Measurements from ENCODE around the gene PRKACA.

PRKACA gene

DNA sequence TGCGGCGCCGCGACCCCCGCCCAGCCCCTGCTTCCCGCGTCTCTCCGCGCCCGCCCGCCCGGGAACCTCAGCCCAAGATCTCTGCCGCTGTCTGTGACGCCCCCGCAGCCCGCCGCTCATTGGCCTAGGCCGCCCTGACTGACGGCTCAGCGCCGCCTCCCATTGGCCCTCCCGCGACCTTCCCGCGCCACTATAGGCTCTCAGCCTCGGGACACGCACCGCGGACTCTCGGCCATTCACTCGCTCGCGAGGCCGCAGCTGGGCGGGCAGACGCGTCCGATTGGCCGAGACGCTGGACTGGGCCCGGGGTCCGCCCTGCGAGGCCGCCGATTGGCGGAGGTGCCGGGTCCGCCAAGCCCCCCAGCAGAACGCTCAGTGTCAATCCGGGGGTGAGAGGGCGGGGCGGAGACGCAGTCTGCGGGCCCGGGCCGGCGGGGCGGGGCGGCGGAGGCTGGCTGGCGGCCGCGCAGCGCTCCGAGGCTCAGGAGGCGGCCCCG is at the start of gene PRKACA:
TSS of gene PRKACA (minus strand) at position 95 of the 497 bp plus-strand sequence. CDS start 215 bp downstream, outside the sequence.
- peak; percentile 90 for DNase-seq (ENCODE audit: low read depth)

DNA sequence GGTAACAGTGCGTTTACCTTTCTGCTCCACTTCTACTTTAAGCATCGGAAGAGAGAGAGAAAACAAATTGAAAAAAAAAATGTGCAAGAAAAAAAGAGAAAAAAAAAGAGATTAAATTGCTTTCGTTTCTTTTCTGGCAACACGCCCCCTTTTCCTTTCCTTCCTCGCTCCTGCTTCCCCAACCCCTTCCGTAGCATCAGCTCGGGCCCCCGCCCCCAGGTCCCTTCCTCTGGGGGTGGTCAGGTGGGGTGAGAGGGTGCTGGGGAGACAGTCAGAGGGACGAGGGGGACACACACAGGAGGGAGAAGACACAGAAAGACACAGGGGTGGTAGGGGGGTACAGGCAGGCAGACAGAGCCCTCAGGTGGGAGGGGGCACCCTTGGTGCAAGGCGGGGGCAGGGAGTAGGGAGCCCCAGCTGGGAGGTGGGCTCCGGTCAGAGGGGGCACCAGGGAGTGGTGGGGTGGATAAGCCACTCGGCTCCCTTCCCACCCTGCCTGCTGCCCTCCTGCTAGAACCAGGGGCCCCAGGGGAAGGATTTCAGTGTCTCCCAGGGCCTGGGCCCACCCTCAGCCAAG is 49.5 kb upstream of the PRKACA start:
- no peak for DNase-seq (ENCODE audit: low read depth)

- no peak for DNase-seq (ENCODE audit: low read depth)
These were observed 48.6 kb upstream of the PRKACA start for GRCh38 chr19:14165990-14166830.

DNA sequence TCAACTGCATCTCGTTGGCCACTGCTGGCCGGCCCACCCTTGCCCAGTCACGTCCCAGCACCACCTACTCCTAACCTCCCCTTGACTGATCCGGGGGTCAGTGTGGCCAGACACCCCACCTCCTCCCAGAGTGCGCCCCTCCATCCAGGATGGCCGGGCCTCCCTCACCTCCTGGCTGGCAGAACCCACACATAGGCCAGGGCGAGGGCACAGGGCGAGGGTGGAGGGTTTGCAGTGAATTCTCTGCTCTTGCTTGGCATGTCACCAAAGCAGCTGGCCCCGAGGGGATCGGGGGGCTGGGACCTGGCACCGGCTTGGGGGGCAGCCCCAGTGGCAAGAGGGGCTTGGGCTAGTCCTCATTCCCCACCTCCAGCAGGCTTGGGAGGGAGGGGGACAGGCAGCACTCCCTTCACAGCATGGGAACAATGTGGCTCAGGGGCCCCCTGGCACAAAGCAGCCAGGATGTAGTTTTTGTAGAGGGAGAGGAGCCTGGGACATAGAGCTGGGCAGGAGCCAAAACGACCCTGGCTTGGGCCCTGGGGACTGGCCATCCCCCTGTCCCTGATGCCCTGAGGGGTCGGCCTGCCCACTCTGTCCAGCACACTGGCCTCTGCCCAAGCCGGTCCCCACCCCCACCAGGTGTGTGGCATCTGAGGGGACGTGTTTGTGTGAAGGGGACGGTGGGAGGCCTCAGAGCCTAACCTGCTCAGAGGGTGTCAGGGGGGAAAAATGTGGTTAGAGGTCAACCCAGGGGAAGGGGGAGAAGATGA is 47.3 kb upstream of the PRKACA start:
- DNase-seq (ENCODE audit: low read depth), result no peak

GRCh38 chr19:14164082-14164481 is 46.5 kb upstream of the PRKACA start:
- no peak for DNase-seq (ENCODE audit: low read depth)

- DNase-seq (ENCODE audit: low read depth), result no peak
These were observed 45.3 kb upstream of the PRKACA start for GRCh38 chr19:14162871-14163297.

DNA sequence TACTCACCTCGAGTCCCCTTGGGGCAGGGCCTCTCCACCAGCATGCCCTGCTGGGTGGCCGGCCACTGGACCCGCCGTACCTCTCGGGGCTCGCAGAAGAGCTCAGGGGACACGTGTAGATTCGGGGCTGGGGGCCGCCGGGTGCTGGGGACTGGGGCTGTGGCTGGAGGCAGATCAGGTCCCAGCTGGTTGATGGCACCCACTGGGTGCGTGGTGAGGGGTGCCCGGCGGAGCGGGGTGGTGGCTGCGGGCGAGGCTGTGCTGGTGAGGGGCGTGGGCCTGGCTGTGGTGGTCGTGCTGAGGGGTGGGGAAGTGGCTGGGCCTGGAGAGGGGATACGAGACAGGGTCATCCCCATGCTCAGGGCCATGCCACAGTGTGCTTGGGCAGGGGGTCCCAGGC is 43.7 kb upstream of the PRKACA start:
- DNase-seq (ENCODE audit: low read depth), result no peak

- no peak for DNase-seq (ENCODE audit: low read depth)
These were observed 42.6 kb upstream of the PRKACA start for GRCh38 chr19:14160017-14160703.

DNA sequence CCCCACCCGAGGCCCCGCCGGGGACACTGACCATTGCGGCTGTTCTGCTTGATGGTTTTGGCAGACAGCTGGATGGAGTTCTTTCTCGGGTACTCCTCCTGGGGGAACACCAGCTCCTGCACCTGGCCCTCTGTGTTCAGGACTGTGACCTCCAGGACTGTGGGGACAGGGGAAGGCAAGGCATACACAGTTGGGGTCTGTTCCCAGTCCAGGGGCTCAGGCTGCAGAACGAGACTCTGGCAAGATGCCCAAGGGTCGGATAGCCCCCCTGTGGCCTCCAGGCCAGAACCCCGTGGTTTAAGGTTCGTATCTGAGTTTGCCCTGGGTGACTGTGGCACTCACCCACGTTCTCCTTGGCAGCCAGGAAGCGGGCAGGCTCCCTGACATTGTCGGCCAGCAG is 41.5 kb upstream of the PRKACA start:
- DNase-seq (ENCODE audit: low read depth), result no peak

DNA sequence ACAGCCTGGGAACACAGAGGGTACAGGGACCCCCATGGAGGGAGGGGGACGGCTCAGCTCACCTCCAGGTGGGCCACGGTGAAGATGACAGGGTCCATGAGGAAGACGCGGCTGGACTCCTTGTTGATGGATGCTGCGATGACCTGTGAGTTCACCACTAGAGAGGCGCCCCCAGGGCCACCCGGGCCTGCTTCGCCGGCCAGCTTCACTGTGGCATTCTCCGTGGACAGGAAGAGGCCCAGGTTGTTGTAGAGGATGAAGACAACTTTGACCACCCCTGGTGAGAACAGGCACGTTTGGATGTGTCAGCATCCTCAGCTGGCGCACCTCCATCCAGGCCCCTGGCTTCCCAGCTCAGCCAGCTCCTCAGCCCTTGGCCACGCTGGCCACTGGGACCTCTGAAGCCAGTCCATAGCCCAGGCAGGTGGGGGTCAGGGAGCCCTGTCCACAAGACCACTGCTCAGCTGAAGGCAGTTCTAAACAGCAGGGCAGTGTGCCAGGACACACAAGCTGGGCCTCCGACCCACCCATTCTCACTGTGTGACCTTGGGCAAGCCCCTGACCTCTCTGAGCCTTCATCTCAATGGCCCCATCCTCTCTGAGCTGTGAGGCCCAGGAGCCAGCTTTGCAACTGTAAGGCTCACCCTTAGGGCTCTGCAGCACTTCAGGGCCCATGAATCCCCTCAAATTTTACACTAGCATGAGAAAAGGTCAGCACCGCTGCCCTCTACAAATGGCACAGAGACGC is 40.9 kb upstream of the PRKACA start:
- no peak for DNase-seq (ENCODE audit: low read depth)

DNA sequence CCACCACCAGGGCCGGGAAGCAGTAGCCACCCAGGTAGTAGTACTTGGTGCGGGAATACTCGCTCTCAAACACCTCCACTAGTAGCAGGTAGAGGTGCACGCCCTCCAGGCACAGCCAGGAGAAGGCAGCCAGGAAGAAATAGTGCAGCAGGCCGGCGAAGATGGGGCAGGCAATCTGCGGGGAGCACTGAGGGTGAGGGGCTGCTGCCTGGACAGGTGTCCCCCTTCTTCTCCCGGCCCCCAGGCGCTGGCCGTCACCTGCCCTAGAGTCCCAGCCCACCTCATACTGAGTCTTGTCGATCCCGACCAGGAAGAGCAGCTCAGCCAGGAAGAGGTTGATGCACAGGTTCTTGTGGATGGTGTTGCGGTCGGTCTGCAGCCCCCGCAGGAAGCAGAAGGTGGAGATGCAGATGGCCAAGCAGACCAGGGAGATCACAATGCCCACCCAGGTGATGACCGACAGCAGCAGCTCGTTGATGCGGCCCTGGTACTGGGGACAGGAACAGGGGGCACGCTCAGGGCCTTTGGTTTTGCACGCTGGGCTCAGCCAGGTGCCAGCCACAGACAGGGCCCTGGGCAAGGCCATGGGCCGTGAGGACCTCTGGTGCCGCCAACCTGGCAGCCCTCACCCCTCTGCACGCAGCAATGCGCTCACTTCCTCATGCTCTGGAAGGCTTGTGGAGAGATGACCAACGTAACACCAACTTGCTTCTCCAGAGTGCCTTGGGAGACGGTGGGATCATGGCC is 39.6 kb upstream of the PRKACA start:
- DNase-seq (ENCODE audit: low read depth), result no peak

- no peak for DNase-seq (ENCODE audit: low read depth)
These were observed 38.6 kb upstream of the PRKACA start for GRCh38 chr19:14156122-14156521.

DNA sequence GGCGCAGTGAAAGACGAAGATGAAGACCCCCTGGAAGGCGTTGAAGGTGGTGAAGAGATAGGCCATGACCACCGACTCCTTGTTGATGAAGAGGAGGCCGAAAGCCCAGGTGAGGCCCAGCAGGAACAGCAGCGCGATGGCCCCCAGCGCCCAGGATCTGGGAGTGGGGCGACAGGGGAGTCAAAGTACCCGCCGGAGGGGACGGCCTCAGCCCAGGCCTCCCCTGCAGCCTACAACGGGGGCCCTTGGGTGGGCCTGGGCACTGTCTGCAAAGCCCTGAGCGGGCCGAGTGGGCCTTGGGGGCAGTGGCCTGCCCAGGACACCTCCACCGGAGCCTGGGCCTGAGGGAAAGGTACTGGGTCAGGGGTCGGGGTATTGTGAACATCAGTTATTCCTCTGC is 37.8 kb upstream of the PRKACA start:
- DNase-seq (ENCODE audit: low read depth), result no peak

- no peak for DNase-seq (ENCODE audit: low read depth)
These were observed 35.2 kb upstream of the PRKACA start for GRCh38 chr19:14152713-14153112.

GRCh38 chr19:14150770-14151661 is 33.5 kb upstream of the PRKACA start:
- no peak for DNase-seq (ENCODE audit: low read depth)

GRCh38 chr19:14150041-14150769 is 32.6 kb upstream of the PRKACA start:
- no peak for DNase-seq (ENCODE audit: low read depth)

DNA sequence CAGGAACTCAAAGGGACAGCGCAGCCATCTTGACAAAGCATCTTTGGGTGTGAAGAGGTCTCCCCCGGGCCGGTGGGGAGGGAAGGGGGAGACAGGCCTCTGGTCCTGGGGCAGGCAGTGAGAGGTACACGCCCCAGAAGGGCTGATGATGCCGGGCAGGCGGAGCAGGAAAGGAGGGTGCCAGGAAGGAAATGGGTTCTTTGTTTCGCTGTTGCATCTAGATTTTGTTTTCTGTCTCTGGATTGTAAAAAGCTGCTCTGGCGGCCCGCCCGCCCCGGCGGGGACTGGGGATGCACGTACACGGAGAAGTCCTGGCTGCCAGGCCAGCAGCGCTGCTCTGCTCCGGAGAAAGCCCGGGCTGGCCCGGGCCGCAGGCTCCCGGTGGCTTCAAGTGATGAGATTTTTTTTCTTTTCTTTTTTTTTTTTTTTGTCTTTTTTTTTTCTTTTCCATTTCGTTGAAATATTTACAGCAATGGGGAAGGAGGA is 32.0 kb upstream of the PRKACA start:
- no peak for DNase-seq (ENCODE audit: low read depth)

DNA sequence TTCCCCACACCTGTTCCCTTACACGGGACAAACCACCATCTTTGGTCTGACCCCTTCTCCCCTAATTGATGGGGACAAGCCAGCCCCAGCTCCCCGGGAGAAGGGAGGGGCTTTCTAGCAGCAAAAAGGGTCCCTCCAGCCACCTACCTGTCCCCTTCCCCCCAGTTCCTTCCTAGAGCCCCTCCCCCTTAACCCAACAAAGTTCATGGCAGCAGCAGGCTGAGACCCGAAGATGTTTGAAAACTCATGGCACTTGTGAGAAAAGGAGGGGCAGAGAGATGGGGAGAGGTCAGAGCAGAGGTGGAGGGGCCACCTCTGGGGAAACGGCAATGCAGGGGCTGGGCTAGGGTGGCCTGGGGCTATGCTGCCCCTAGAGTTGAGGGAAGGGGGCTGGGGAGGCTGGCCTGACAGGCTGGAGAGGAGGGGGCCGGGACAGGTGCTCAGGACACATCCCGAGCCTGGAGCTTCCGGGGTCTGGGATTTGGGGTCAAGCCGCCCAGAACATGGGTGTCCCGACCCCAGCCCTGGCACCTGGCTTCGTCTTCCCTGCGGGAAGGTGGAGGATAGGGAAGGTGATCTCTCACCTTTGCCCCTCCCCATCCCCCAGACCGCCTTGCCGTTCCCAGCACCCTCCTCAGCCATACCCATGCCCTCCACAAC is 31.3 kb upstream of the PRKACA start:
- DNase-seq (ENCODE audit: low read depth), result no peak

Data from non-pigmented ciliary epithelial cell (primary cell).